ENCODE results near the gene ATP8A1.

- TF ChIP-seq CTCF (IDR thresholded peaks at IDR 0.05) = no peak
- TF ChIP-seq POLR2A (IDR thresholded peaks at IDR 0.05; ENCODE audit: low read depth) = no peak
Observed at GRCh38 chr4:42649870-42650269, 7.0 kb downstream of the ATP8A1 start.

All from esophagus muscularis mucosa (tissue), 3 donors.